ENCODE measurements around the gene P2RY13.

P2RY13 gene

GRCh38 chr3:151293127-151293526, 36.2 kb downstream of the P2RY13 start:
- no peak for DNase-seq (ENCODE audit: low read depth)

DNA sequence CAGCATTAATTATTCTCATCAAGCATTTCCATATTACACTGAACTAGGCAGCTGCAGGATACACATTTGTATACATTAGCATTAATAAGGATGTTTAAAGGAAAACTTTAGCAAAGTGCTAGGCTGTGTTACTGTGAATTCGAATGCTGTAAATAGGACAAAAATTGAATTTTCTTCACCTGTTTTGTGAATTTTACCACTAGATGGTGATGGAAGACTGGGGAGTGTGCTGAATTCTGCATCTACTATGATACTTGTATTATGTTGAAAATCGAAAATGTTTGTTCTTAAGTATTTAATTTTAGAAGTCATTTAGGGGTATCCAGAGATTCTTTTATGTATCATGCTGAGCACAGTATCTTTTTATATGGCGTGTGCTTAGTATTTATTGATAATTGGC, 38.7 kb downstream of the P2RY13 start:
- H3K4me1 ChIP-seq (ENCODE audit: control insufficient read depth, insufficient read depth, low read length), result no peaks in the 10 kb centered on the region
- H3K36me3 ChIP-seq (ENCODE audit: control insufficient read depth, insufficient read depth, low read length, severe bottlenecking), result no peaks in the 10 kb centered on the region
- H3K9me3 ChIP-seq (ENCODE audit: control insufficient read depth, low read length), result no peaks in the 10 kb centered on the region
- no peaks in the 10 kb centered on the region for H3K27me3 ChIP-seq (replicated peaks; ENCODE audit: control insufficient read depth, insufficient read depth, low read length)
- no peak overlapping the region for H3K4me3 ChIP-seq (ENCODE audit: low read length)
- DNase-seq (ENCODE audit: low read depth), result peak; percentile 77
- no peak overlapping the region for H3K9ac ChIP-seq (ENCODE audit: low read length)

More at GRCh38 chr3:151293127-151293526, 36.2 kb downstream of the P2RY13 start:
- Histone ChIP-seq H3K36me3 (ENCODE audit: control insufficient read depth, insufficient read depth, low read length, severe bottlenecking) (no peaks in the 10 kb centered on the region), H3K4me1 (ENCODE audit: control insufficient read depth, insufficient read depth, low read length) (no peaks in the 10 kb centered on the region), H3K27me3 (replicated peaks; ENCODE audit: control insufficient read depth, insufficient read depth, low read length) (no peaks in the 10 kb centered on the region), H3K4me3 (ENCODE audit: low read length) (no peak overlapping the region), H3K9ac (ENCODE audit: low read length) (no peak overlapping the region), H3K9me3 (ENCODE audit: control insufficient read depth, low read length) (no peaks in the 10 kb centered on the region)

DNA sequence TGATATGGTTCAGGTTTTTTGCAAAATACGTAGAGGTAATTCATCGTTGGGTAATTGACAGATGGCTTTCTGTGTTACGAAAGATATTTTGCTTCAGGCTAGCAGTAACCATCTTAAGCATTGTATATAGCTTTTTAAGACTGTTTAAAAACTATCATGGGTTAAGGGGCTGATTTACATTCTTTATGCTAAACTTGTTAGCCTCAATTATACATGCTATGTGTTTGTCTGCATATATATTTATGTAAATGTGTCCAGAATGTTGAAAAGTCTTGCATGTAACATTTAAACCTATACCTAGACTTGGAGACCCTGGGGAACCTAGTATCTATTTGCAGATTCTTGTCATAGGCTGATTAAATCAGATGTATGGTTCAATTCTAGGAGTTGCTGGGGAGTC, 39.9 kb downstream of the P2RY13 start:
- no peaks in the 10 kb centered on the region for H3K9me3 ChIP-seq (ENCODE audit: control insufficient read depth, low read length)

DNA sequence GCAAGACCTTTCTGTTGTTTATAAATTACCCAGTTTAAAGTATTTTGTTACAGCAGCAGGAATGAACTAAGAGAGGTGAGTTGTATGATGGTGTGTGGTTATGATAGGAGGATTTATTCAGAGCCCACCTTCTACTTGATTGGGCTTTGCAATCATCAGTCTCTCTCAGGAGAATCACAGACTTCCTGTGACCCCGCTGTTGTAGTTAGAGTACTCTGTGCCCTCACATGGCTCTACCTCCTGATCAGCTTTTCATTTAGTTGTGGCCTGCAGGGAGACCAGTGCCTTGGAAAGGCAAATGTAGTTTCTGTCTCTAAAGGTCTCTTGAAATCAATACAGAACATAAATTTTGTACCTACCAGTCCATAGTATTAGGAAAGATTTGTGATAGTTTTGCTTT, 43.4 kb downstream of the P2RY13 start:
- H3K4me3 ChIP-seq (ENCODE audit: low read length), result no peak overlapping the region
- no peaks in the 10 kb centered on the region for H3K9me3 ChIP-seq (ENCODE audit: control insufficient read depth, low read length)
- no peaks in the 10 kb centered on the region for H3K27me3 ChIP-seq (replicated peaks; ENCODE audit: control insufficient read depth, insufficient read depth, low read length)
- DNase-seq (ENCODE audit: low read depth), result no peak
- H3K4me1 ChIP-seq (ENCODE audit: control insufficient read depth, insufficient read depth, low read length), result peaks cover 16% of the 10 kb centered on the region
- no peak overlapping the region for H3K9ac ChIP-seq (ENCODE audit: low read length)
- no peaks in the 10 kb centered on the region for H3K36me3 ChIP-seq (ENCODE audit: control insufficient read depth, insufficient read depth, low read length, severe bottlenecking)

More for the DNA sequence above, 39.9 kb downstream of the P2RY13 start:
- no peak for DNase-seq (ENCODE audit: low read depth)
- Histone ChIP-seq H3K27me3 (replicated peaks; ENCODE audit: control insufficient read depth, insufficient read depth, low read length) (no peaks in the 10 kb centered on the region), H3K4me1 (ENCODE audit: control insufficient read depth, insufficient read depth, low read length) (peaks cover under 1% of the 10 kb centered on the region), H3K9ac (ENCODE audit: low read length) (no peak overlapping the region), H3K36me3 (ENCODE audit: control insufficient read depth, insufficient read depth, low read length, severe bottlenecking) (no peaks in the 10 kb centered on the region), H3K4me3 (ENCODE audit: low read length) (no peak overlapping the region)

GRCh38 chr3:151283907-151284461, 45.4 kb downstream of the P2RY13 start:
- peak; percentile 18 for DNase-seq (ENCODE audit: low read depth)

GRCh38 chr3:151283387-151283786, 46.0 kb downstream of the P2RY13 start:
- H3K4me3 ChIP-seq (ENCODE audit: low read length), result no peak overlapping the region
- H3K9me3 ChIP-seq (ENCODE audit: control insufficient read depth, low read length), result no peaks in the 10 kb centered on the region
- no peak for DNase-seq (ENCODE audit: low read depth)
- H3K9ac ChIP-seq (ENCODE audit: low read length), result no peak overlapping the region
- peaks cover 16% of the 10 kb centered on the region for H3K4me1 ChIP-seq (ENCODE audit: control insufficient read depth, insufficient read depth, low read length)
- no peaks in the 10 kb centered on the region for H3K27me3 ChIP-seq (replicated peaks; ENCODE audit: control insufficient read depth, insufficient read depth, low read length)
- H3K36me3 ChIP-seq (ENCODE audit: control insufficient read depth, insufficient read depth, low read length, severe bottlenecking), result no peaks in the 10 kb centered on the region

More at GRCh38 chr3:151283907-151284461, 45.4 kb downstream of the P2RY13 start:
- peak overlapping the region; percentile 22 for H3K9ac ChIP-seq (ENCODE audit: low read length)
- H3K4me3 ChIP-seq (ENCODE audit: low read length), result no peak overlapping the region
- peaks cover 16% of the 10 kb centered on the region for H3K4me1 ChIP-seq (ENCODE audit: control insufficient read depth, insufficient read depth, low read length)
- no peaks in the 10 kb centered on the region for H3K27me3 ChIP-seq (replicated peaks; ENCODE audit: control insufficient read depth, insufficient read depth, low read length)
- no peaks in the 10 kb centered on the region for H3K9me3 ChIP-seq (ENCODE audit: control insufficient read depth, low read length)
- no peaks in the 10 kb centered on the region for H3K36me3 ChIP-seq (ENCODE audit: control insufficient read depth, insufficient read depth, low read length, severe bottlenecking)

GRCh38 chr3:151282921-151283320, 46.4 kb downstream of the P2RY13 start:
- peak; percentile 79 for DNase-seq (ENCODE audit: low read depth)
- H3K27me3 ChIP-seq (replicated peaks; ENCODE audit: control insufficient read depth, insufficient read depth, low read length), result no peaks in the 10 kb centered on the region
- no peak overlapping the region for H3K9ac ChIP-seq (ENCODE audit: low read length)
- H3K9me3 ChIP-seq (ENCODE audit: control insufficient read depth, low read length), result no peaks in the 10 kb centered on the region
- H3K4me1 ChIP-seq (ENCODE audit: control insufficient read depth, insufficient read depth, low read length), result peaks cover 16% of the 10 kb centered on the region
- H3K4me3 ChIP-seq (ENCODE audit: low read length), result no peak overlapping the region
- no peaks in the 10 kb centered on the region for H3K36me3 ChIP-seq (ENCODE audit: control insufficient read depth, insufficient read depth, low read length, severe bottlenecking)

GRCh38 chr3:151281671-151282324, 47.6 kb downstream of the P2RY13 start:
- Histone ChIP-seq H3K4me3 (ENCODE audit: low read length) (no peak overlapping the region), H3K27me3 (replicated peaks; ENCODE audit: control insufficient read depth, insufficient read depth, low read length) (no peaks in the 10 kb centered on the region), H3K36me3 (ENCODE audit: control insufficient read depth, insufficient read depth, low read length, severe bottlenecking) (no peaks in the 10 kb centered on the region), H3K9ac (ENCODE audit: low read length) (peak overlapping the region; percentile 25), H3K4me1 (ENCODE audit: control insufficient read depth, insufficient read depth, low read length) (peaks cover 16% of the 10 kb centered on the region), H3K9me3 (ENCODE audit: control insufficient read depth, low read length) (no peaks in the 10 kb centered on the region)
- peak; percentile 45 for DNase-seq (ENCODE audit: low read depth)

- Histone ChIP-seq H3K36me3 (ENCODE audit: control insufficient read depth, insufficient read depth, low read length, severe bottlenecking) (no peaks in the 10 kb centered on the region), H3K9me3 (ENCODE audit: control insufficient read depth, low read length) (no peaks in the 10 kb centered on the region), H3K9ac (ENCODE audit: low read length) (no peak within 1 kb of the TSS), H3K4me1 (ENCODE audit: control insufficient read depth, insufficient read depth, low read length) (peaks cover 3% of the 10 kb centered on the region), H3K27me3 (replicated peaks; ENCODE audit: control insufficient read depth, insufficient read depth, low read length) (no peaks in the 10 kb centered on the region), H3K4me3 (ENCODE audit: low read length) (no peak within 1 kb of the TSS)
- no peak for DNase-seq (ENCODE audit: low read depth)
These were observed 51.1 kb downstream of the P2RY13 start, which contains the start of gene P2RY14 for GRCh38 chr3:151278230-151278629. Gene P2RY14, minus strand, starts transcription at chr3:151278542. Its CDS starts 64,226 bp downstream, at chr3:151214316.

DNA sequence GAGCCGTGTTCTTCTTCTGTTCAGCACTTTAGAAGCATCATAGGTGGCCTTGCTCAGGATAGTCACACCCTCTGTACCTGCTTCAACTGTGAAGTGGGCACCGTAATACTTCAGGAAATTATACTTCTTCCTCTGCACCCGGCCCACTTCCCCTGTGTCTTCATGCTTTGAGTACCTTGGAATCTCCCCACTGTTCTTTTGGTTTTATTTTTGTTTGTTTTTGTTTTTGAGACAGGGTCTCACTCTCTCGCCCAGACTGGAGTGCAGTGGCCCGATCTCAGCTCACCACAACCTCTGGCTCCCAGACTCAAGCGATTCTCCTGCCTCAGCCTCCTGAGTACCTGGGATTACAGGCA, 52.7 kb downstream of the P2RY13 start:
- H3K9me3 ChIP-seq (ENCODE audit: control insufficient read depth, low read length), result no peaks in the 10 kb centered on the region
- no peaks in the 10 kb centered on the region for H3K27me3 ChIP-seq (replicated peaks; ENCODE audit: control insufficient read depth, insufficient read depth, low read length)
- DNase-seq (ENCODE audit: low read depth), result no peak
- no peaks in the 10 kb centered on the region for H3K4me1 ChIP-seq (ENCODE audit: control insufficient read depth, insufficient read depth, low read length)
- no peak overlapping the region for H3K4me3 ChIP-seq (ENCODE audit: low read length)
- H3K36me3 ChIP-seq (ENCODE audit: control insufficient read depth, insufficient read depth, low read length, severe bottlenecking), result no peaks in the 10 kb centered on the region
- H3K9ac ChIP-seq (ENCODE audit: low read length), result no peak overlapping the region
